Spleen (tissue), 7 donors: Measurements from ENCODE around the gene WDR48.

ENCODE experiments used
- CTCF ChIP-seq, 11 experiments: fragments of 200-600 bp in 7 of 11; fragments of 450-650 bp in 4 of 11; sonication (generic) in 4 of 11; IDR thresholded peaks in 8 of 11; conservative IDR thresholded peaks in 3 of 11; 1 replicate in 7 of 11; 2 replicates in 4 of 11; pipeline versions ENCODE4 v1.4.0 to v1.8.0; 2016 to 2021; ENCODE audit warnings: antibody characterized with exemption in 11 of 11, inconsistent platforms in 4 of 11, mild to moderate bottlenecking in 1 of 11
- POLR2AphosphoS5 ChIP-seq, 3 donors: sonication (generic); formaldehyde crosslinking; IDR thresholded peaks; one replicate each; pipeline ENCODE4 v1.5.1; 2017; ENCODE audit warnings: antibody characterized with exemption in 3 of 3
- donor health status: DM: no; HTN: no; CAD: no; lungs with moderate emphysema.
- donor health status: DM: no; HTN: no; CAD: no.
- donor health status: DM: no; HTN: no; CAD: no.

GRCh38 chr3:39063143-39063542 is 11.3 kb downstream of the WDR48 start:
- TF ChIP-seq POLR2AphosphoS5 (IDR thresholded peaks at IDR 0.05), result no peak
- TF ChIP-seq CTCF (IDR thresholded peaks at IDR 0.05 in 8 of 11, conservative IDR thresholded peaks at IDR 0.05 in 3 of 11), result no peak
